Erythroblast (primary cell): ENCODE measurements around the gene R3HDM4.

Experiments used
- GATA1 ChIP-seq: IDR thresholded peaks from 2 replicates; pipeline ENCODE4 v1.6.1; 2011; ENCODE audit warnings: low read depth, mild to moderate bottlenecking, control low read depth, low read length, moderate library complexity
- POLR2A ChIP-seq: IDR thresholded peaks from 2 replicates; pipeline ENCODE4 v1.6.1; 2011; ENCODE audit warnings: mild to moderate bottlenecking, low read length

DNA sequence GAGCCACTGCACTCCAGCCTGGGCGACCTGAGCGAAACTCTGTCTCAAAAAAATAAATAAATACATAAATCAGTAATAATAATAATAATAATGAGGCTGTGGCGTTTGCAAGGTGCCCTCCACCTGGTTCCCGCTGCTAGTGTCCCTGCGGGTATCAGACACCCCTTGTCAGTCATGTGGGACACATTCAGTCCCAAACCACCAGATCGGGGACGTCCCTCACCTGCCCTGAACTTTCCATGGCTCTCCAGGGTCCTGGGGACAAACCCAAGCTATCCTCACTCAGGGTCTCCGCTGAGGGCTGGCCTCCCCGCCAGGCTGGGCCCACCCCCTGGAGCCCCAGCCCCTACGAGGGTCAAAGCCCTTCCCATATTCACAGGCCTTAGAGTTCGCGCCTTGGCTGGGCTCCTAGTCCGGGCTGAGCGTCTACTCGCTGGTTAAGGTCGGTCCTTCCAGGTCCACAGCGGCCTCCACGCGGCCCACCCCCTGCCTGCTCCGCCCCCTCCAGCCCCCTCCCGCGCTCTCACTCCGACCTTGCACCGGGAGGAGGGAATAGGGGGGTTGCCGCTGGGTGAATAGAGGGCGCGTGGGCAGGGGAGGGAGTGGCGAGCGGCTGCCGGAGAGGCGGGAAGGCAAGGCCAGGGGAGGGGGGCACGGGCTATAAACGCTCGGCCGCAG, 3.8 kb upstream of the R3HDM4 start:
- TF ChIP-seq POLR2A (no peak), GATA1 (no peak)
